MM.1S (cell line): ENCODE measurements around the gene USP10.

ENCODE experiments used
- DNase-seq: peaks from one replicate; pipeline ENCODE4 v3.0.0-alpha.2; 2015
- H2AFZ ChIP-seq: fragments of 300-600 bp; sonication (generic); 2 replicates; pipeline ENCODE4 v1.6.0; 2016; ENCODE audit warnings: antibody characterized with exemption, low read length
- H3F3A ChIP-seq: fragments of 300-600 bp; sonication (generic); 2 replicates; pipeline ENCODE4 v1.6.1; 2016; ENCODE audit warnings: mild to moderate bottlenecking, antibody characterized with exemption, low read length, moderate library complexity, mixed read lengths; ENCODE audit not compliant: insufficient read depth
- H3K27ac ChIP-seq: fragments of 300-600 bp; sonication (generic); 2 replicates; pipeline ENCODE4 v1.5.1; 2016; ENCODE audit warnings: mild to moderate bottlenecking, low read length
- H3K27me3 ChIP-seq: fragments of 300-600 bp; sonication (generic); replicated peaks from 2 replicates; pipeline ENCODE4 v1.6.0; 2016; ENCODE audit warnings: low read length; ENCODE audit not compliant: insufficient read depth
- H3K36me3 ChIP-seq: fragments of 300-600 bp; sonication (generic); replicated peaks from 2 replicates; pipeline ENCODE4 v1.6.1; 2016; ENCODE audit warnings: mild to moderate bottlenecking, low read length, mixed read lengths; ENCODE audit not compliant: insufficient read depth
- H3K4me1 ChIP-seq: fragments of 300-600 bp; sonication (generic); 2 replicates; pipeline ENCODE4 v1.6.1; 2016; ENCODE audit warnings: low read length, mixed read lengths
- H3K4me2 ChIP-seq: fragments of 300-600 bp; sonication (generic); 2 replicates; pipeline ENCODE4 v1.6.0; 2016; ENCODE audit warnings: low read depth, low read length
- H3K4me3 ChIP-seq: fragments of 300-600 bp; sonication (generic); 2 replicates; pipeline ENCODE4 v1.5.1; 2016; ENCODE audit warnings: low read length, mixed read lengths
- H3K79me2 ChIP-seq: fragments of 300-600 bp; sonication (generic); 2 replicates; pipeline ENCODE4 v1.6.1; 2016; ENCODE audit warnings: mixed run types, low read length, mixed read lengths
- H3K9ac ChIP-seq: fragments of 300-600 bp; sonication (generic); 2 replicates; pipeline ENCODE4 v1.6.1; 2016; ENCODE audit warnings: low read length, mixed read lengths
- H3K9me2 ChIP-seq: fragments of 300-600 bp; sonication (generic); replicated peaks from 2 replicates; pipeline ENCODE4 v1.6.1; 2016; ENCODE audit warnings: mild to moderate bottlenecking, low read length, mixed read lengths; ENCODE audit not compliant: insufficient read depth
- H3K9me3 ChIP-seq: fragments of 300-600 bp; sonication (generic); replicated peaks from 2 replicates; pipeline ENCODE4 v1.6.1; 2016; ENCODE audit warnings: mild to moderate bottlenecking, low read length, mixed read lengths; ENCODE audit not compliant: insufficient read depth
- H4K20me1 ChIP-seq: fragments of 300-600 bp; sonication (generic); 2 replicates; pipeline ENCODE4 v1.6.1; 2016; ENCODE audit warnings: mild to moderate bottlenecking, low read length, moderate library complexity, mixed read lengths; ENCODE audit not compliant: insufficient read depth
- CTCF ChIP-seq: fragments of 300-600 bp; sonication (generic); IDR thresholded peaks from 2 replicates; pipeline ENCODE4 v1.5.1; 2016; ENCODE audit warnings: antibody characterized with exemption, low read length, mixed read lengths
- EZH2 ChIP-seq: fragments of 300-600 bp; sonication (generic); optimal IDR thresholded peaks from 2 replicates; pipeline ENCODE3; 2017; ENCODE audit warnings: low read depth, mild to moderate bottlenecking, antibody characterized with exemption, low read length, mixed read lengths
- EZH2phosphoT487 ChIP-seq: fragments of 300-600 bp; sonication (generic); IDR thresholded peaks from 2 replicates; pipeline ENCODE4 v1.6.1; 2018; ENCODE audit warnings: antibody characterized with exemption, low read length

Gene USP10

GRCh38 chr16:84753412-84754326 lies 53.9 kb downstream of the USP10 start:
- Histone ChIP-seq H3K27me3 (no peaks in the 10 kb centered on the region), H3K9me2 (no peaks in the 10 kb centered on the region), H3K9ac (no peak overlapping the region), H2AFZ (no peak overlapping the region), H3K4me2 (no peak overlapping the region; the same call in 1 of the 2 replicates), H3K79me2 (peaks cover 23% of the 10 kb centered on the region), H3K4me1 (peaks cover 15% of the 10 kb centered on the region), H3F3A (peaks cover 7% of the 10 kb centered on the region; the same call in 1 of the 2 replicates), H3K9me3 (no peaks in the 10 kb centered on the region), H3K36me3 (no peaks in the 10 kb centered on the region), H3K27ac (no peak overlapping the region), H3K4me3 (no peak overlapping the region), H4K20me1 (0 out of 2 replicates have a peak, but pooled peaks cover 11% of the 10 kb centered on the region)
- no peak for TF ChIP-seq CTCF
- no peak for TF ChIP-seq EZH2
- TF ChIP-seq EZH2phosphoT487: no peak
- DNase-seq: no peak

GRCh38 chr16:84754353-84754856 lies 54.6 kb downstream of the USP10 start:
- no peaks in the 10 kb centered on the region for H3K36me3 ChIP-seq
- no peak overlapping the region; the same call in 1 of the 2 replicates for H3K4me3 ChIP-seq
- no peak overlapping the region for H3K9ac ChIP-seq
- no peak overlapping the region for H2AFZ ChIP-seq
- no peaks in the 10 kb centered on the region for H3K9me2 ChIP-seq
- H3F3A ChIP-seq: peaks cover 7% of the 10 kb centered on the region; the same call in 1 of the 2 replicates
- no peak overlapping the region for H3K27ac ChIP-seq
- 0 out of 2 replicates have a peak, but pooled peaks cover 11% of the 10 kb centered on the region for H4K20me1 ChIP-seq
- H3K27me3 ChIP-seq: no peaks in the 10 kb centered on the region
- DNase-seq: peak; percentile 74
- peaks cover 23% of the 10 kb centered on the region for H3K79me2 ChIP-seq
- H3K4me1 ChIP-seq: peaks cover 15% of the 10 kb centered on the region
- no peaks in the 10 kb centered on the region for H3K9me3 ChIP-seq
- H3K4me2 ChIP-seq: peak overlapping the region; percentile 31
- TF ChIP-seq CTCF (peak; percentile 59), EZH2 (no peak), EZH2phosphoT487 (no peak)

GRCh38 chr16:84754956-84755672 lies 55.3 kb downstream of the USP10 start:
- Histone ChIP-seq H3K9me3 (no peaks in the 10 kb centered on the region), H4K20me1 (0 out of 2 replicates have a peak, but pooled peaks cover 11% of the 10 kb centered on the region), H3F3A (peaks cover 7% of the 10 kb centered on the region; the same call in 1 of the 2 replicates), H3K36me3 (no peaks in the 10 kb centered on the region), H3K9me2 (no peaks in the 10 kb centered on the region), H3K4me3 (no peak overlapping the region), H3K27me3 (no peaks in the 10 kb centered on the region), H2AFZ (no peak overlapping the region), H3K27ac (no peak overlapping the region), H3K4me1 (peaks cover 15% of the 10 kb centered on the region), H3K79me2 (peaks cover 23% of the 10 kb centered on the region), H3K4me2 (peak overlapping the region; percentile 31), H3K9ac (no peak overlapping the region)
- no peak for DNase-seq
- TF ChIP-seq EZH2phosphoT487 (no peak), CTCF (no peak), EZH2 (no peak)
